Activated CD4-positive, alpha-beta memory T cell treated with anti-CD3 and anti-CD28 coated beads, Interleukin-2, amount 10 ng/mL, durations not matched to agents 7 days and 5 days (primary cell): ENCODE measurements around the gene PCK2. TPM values are rescaled to one million over a fixed set of nuclear protein-coding genes. Genes with fewer than 3 reads are reported as not detected.
A peak's percentile ranks its signal among the peaks of the same experiment; 100 is the strongest.

Source experiments
- CTCF ChIA-PET: fragments of 350-600 bp; sonication (Branson Sonifier 250); formaldehyde crosslinking; loops from one replicate; lab custom pipeline; 2021; ENCODE audit warnings: antibody characterized with exemption, inconsistent platforms; lab: Charles Lee
- POLR2A ChIA-PET: fragments of 350-600 bp; sonication (Branson Sonifier 250); formaldehyde crosslinking; loops from one replicate; lab custom pipeline; 2021; ENCODE audit warnings: antibody characterized with exemption; lab: Charles Lee
- DNase-seq: peaks from one replicate; pipeline ENCODE4 v3.0.0-alpha.2; 2020
- H3K27ac Mint-ChIP-seq: one replicate; pipeline ENCODE4 v1.8.0; 2021; ENCODE audit warnings: mild to moderate bottlenecking, mixed read lengths
- H3K27me3 Mint-ChIP-seq: one replicate; pipeline ENCODE4 v1.8.0; 2021; ENCODE audit warnings: mixed read lengths
- H3K36me3 Mint-ChIP-seq: one replicate; pipeline ENCODE4 v1.8.0; 2021; ENCODE audit warnings: low read depth, mixed read lengths
- H3K4me1 Mint-ChIP-seq: one replicate; pipeline ENCODE4 v1.8.0; 2021; ENCODE audit warnings: mixed read lengths
- H3K4me3 Mint-ChIP-seq: one replicate; pipeline ENCODE4 v1.8.0; 2021; ENCODE audit warnings: mild to moderate bottlenecking, mixed read lengths
- H3K9me3 Mint-ChIP-seq: one replicate; pipeline ENCODE4 v1.8.0; 2021; ENCODE audit warnings: mixed read lengths
- total RNA-seq, 2 experiments: library from RNA; stranded (reverse); gene quantifications; one replicate each; pipeline ENCODE4 v1.2.3, GENCODE V29; 2021

The PCK2 gene
- total RNA-seq, 2 experiments from 2014 or later, result 88.5 to 90.6 TPM

- POLR2A ChIA-PET, result interaction anchor here (0.6 to 21.4 kb wide), 13 partner anchors 9 to 293 kb away, joined by 3 to 652 read pairs (median 18); partner anchors contain the start of genes CHMP4A, DCAF11, IPO4 and IRF9
These were observed 43.7 kb downstream of the PCK2 start for GRCh38 chr14:24137529-24138395.

GRCh38 chr14:24138396-24139271 lies 44.5 kb downstream of the PCK2 start:
- peak overlapping the region; percentile 93 for H3K4me3 Mint-ChIP-seq
- no peak for DNase-seq
- H3K4me1 Mint-ChIP-seq, result peaks cover 56% of the 10 kb centered on the region
- no peaks in the 10 kb centered on the region for H3K9me3 Mint-ChIP-seq
- peak overlapping the region; percentile 58 for H3K27ac Mint-ChIP-seq
- H3K27me3 Mint-ChIP-seq, result no peaks in the 10 kb centered on the region
- peaks cover 57% of the 10 kb centered on the region for H3K36me3 Mint-ChIP-seq
- ChIA-PET CTCF (interaction anchor here (1.4 to 3.5 kb wide), 3 partner anchors 23 to 25 kb away, joined by 5 to 32 read pairs (median 25); partner anchors contain the start of genes DCAF11, IRF9 and NRL), POLR2A (interaction anchor here (0.6 to 21.4 kb wide), 9 partner anchors 8 to 293 kb away, joined by 3 to 652 read pairs (median 21); partner anchors contain the start of genes CHMP4A, DCAF11, IPO4 and IRF9)

More at GRCh38 chr14:24137529-24138395, 43.7 kb downstream of the PCK2 start:
- peak overlapping the region; percentile 89 for H3K27ac Mint-ChIP-seq
- DNase-seq, result no peak
- no peaks in the 10 kb centered on the region for H3K27me3 Mint-ChIP-seq
- peaks cover 49% of the 10 kb centered on the region for H3K36me3 Mint-ChIP-seq
- H3K4me1 Mint-ChIP-seq, result peaks cover 52% of the 10 kb centered on the region
- CTCF ChIA-PET, result interaction anchor here (0.7 to 3.5 kb wide), 6 partner anchors 23 to 160 kb away, joined by 3 to 25 read pairs (median 5); partner anchors contain the start of genes DCAF11, IRF9 and NRL
- H3K9me3 Mint-ChIP-seq, result no peaks in the 10 kb centered on the region
- peak overlapping the region; percentile 93 for H3K4me3 Mint-ChIP-seq

GRCh38 chr14:24139272-24139934 lies 45.3 kb downstream of the PCK2 start:
- POLR2A ChIA-PET, result interaction anchor here (2.1 to 21.4 kb wide), 9 partner anchors 7 to 292 kb away, joined by 7 to 652 read pairs (median 15); partner anchors contain the start of genes CHMP4A, DCAF11, IPO4 and IRF9
- H3K4me3 Mint-ChIP-seq, result peak overlapping the region; percentile 93
- H3K36me3 Mint-ChIP-seq, result peaks cover 65% of the 10 kb centered on the region
- H3K27ac Mint-ChIP-seq, result peak overlapping the region; percentile 58
- H3K27me3 Mint-ChIP-seq, result no peaks in the 10 kb centered on the region
- DNase-seq, result peak; percentile 49
- peaks cover 63% of the 10 kb centered on the region for H3K4me1 Mint-ChIP-seq
- CTCF ChIA-PET, result interaction anchor here (1.2 to 2.9 kb wide), 3 partner anchors 12 to 25 kb away, joined by 3 to 32 read pairs (median 5); partner anchors contain the start of genes DCAF11, IRF9 and NRL
- H3K9me3 Mint-ChIP-seq, result no peaks in the 10 kb centered on the region

GRCh38 chr14:24141097-24141880 lies 47.2 kb downstream of the PCK2 start, which contains the start of gene EMC9:
Gene EMC9, minus strand, starts transcription at chr14:24141591. Its CDS starts 287 bp downstream, at chr14:24141304.
- H3K4me1 Mint-ChIP-seq, result peaks cover 73% of the 10 kb centered on the region
- no peaks in the 10 kb centered on the region for H3K27me3 Mint-ChIP-seq
- H3K27ac Mint-ChIP-seq, result peak within 1 kb of the TSS; percentile 92
- CTCF ChIA-PET, result interaction anchor here (0.6 to 2.9 kb wide), 16 partner anchors 9 to 167 kb away, joined by 3 to 32 read pairs (median 4); partner anchors contain the start of genes CHMP4A, DCAF11, IRF9 and MDP1
- peaks cover 84% of the 10 kb centered on the region for H3K36me3 Mint-ChIP-seq
- DNase-seq, result peak; percentile 100
- POLR2A ChIA-PET, result interaction anchor here (0.7 to 21.4 kb wide), 27 partner anchors 9 to 290 kb away, joined by 3 to 652 read pairs (median 6); partner anchors contain the start of genes CHMP4A, DCAF11, DHRS4L2 and IPO4
- H3K9me3 Mint-ChIP-seq, result no peaks in the 10 kb centered on the region
- H3K4me3 Mint-ChIP-seq, result peak within 1 kb of the TSS; percentile 93

GRCh38 chr14:24143511-24143910 lies 49.4 kb downstream of the PCK2 start:
- ChIA-PET CTCF (interaction anchor here (2.6 kb wide), 1 partner anchor 17 kb away, joined by 10 read pairs; the partner anchor contains the start of gene IRF9), POLR2A (interaction anchor here (1.1 to 21.4 kb wide), 3 partner anchors 19 to 49 kb away, joined by 4 to 652 read pairs (median 448); partner anchors contain the start of genes DCAF11, IRF9, NRL and PCK2)
- Mint-ChIP-seq H3K4me3 (no peak overlapping the region), H3K9me3 (no peaks in the 10 kb centered on the region), H3K27ac (peak overlapping the region; percentile 74), H3K27me3 (no peaks in the 10 kb centered on the region), H3K36me3 (peaks cover 82% of the 10 kb centered on the region), H3K4me1 (peaks cover 61% of the 10 kb centered on the region)
- DNase-seq, result no peak

GRCh38 chr14:24144451-24144850 lies 50.3 kb downstream of the PCK2 start:
- Mint-ChIP-seq H3K27me3 (no peaks in the 10 kb centered on the region), H3K27ac (peak overlapping the region; percentile 41), H3K36me3 (peaks cover 82% of the 10 kb centered on the region), H3K4me3 (peak overlapping the region; percentile 49), H3K9me3 (no peaks in the 10 kb centered on the region), H3K4me1 (peaks cover 61% of the 10 kb centered on the region)
- POLR2A ChIA-PET, result interaction anchor here (1.1 to 21.4 kb wide), 5 partner anchors 7 to 70 kb away, joined by 4 to 652 read pairs (median 99); partner anchors contain the start of genes CHMP4A, DCAF11, IRF9 and MDP1
- no peak for DNase-seq
- CTCF ChIA-PET, result interaction anchor here (2.6 kb wide), 1 partner anchor 16 kb away, joined by 10 read pairs; the partner anchor contains the start of gene IRF9

- ChIA-PET CTCF (interaction anchor here (1.5 to 4.6 kb wide), 5 partner anchors 9 to 152 kb away, joined by 5 to 76 read pairs (median 12); partner anchors contain the start of genes DCAF11, IRF9, NRL and PCK2), POLR2A (interaction anchor here (0.9 to 21.4 kb wide), 16 partner anchors 8 to 285 kb away, joined by 3 to 652 read pairs (median 23); partner anchors contain the start of genes CBLN3, CHMP4A, DCAF11 and IPO4)
- H3K4me3 Mint-ChIP-seq, result peak overlapping the region; percentile 96
- no peaks in the 10 kb centered on the region for H3K27me3 Mint-ChIP-seq
- H3K4me1 Mint-ChIP-seq, result peaks cover 62% of the 10 kb centered on the region
- H3K27ac Mint-ChIP-seq, result peak overlapping the region; percentile 99
- no peak for DNase-seq
- H3K9me3 Mint-ChIP-seq, result no peaks in the 10 kb centered on the region
- H3K36me3 Mint-ChIP-seq, result peaks cover 81% of the 10 kb centered on the region
These were observed 51.1 kb downstream of the PCK2 start for GRCh38 chr14:24145219-24145618.

- DNase-seq, result no peak
- Mint-ChIP-seq H3K4me3 (peak overlapping the region; percentile 96), H3K36me3 (peaks cover 82% of the 10 kb centered on the region), H3K27me3 (no peaks in the 10 kb centered on the region), H3K9me3 (no peaks in the 10 kb centered on the region), H3K27ac (peak overlapping the region; percentile 99), H3K4me1 (peaks cover 60% of the 10 kb centered on the region)
- CTCF ChIA-PET, result interaction anchor here (1.0 to 4.6 kb wide), 11 partner anchors 10 to 162 kb away, joined by 3 to 76 read pairs (median 8); partner anchors contain the start of genes CIDEB, DCAF11, IRF9 and NRL
- POLR2A ChIA-PET, result interaction anchor here (0.9 to 21.4 kb wide), 21 partner anchors 9 to 284 kb away, joined by 3 to 652 read pairs (median 8); partner anchors contain the start of genes CARMIL3, CBLN3, CHMP4A and DCAF11
These were observed 51.8 kb downstream of the PCK2 start for GRCh38 chr14:24145690-24146452.

GRCh38 chr14:24146453-24146977 lies 52.4 kb downstream of the PCK2 start, which contains the start of gene PSME2:
Gene PSME2, minus strand, starts transcription at chr14:24146610. Its CDS starts 29 bp downstream, at chr14:24146581.
- Mint-ChIP-seq H3K36me3 (peaks cover 81% of the 10 kb centered on the region), H3K27me3 (no peaks in the 10 kb centered on the region), H3K4me1 (peaks cover 63% of the 10 kb centered on the region), H3K27ac (peak within 1 kb of the TSS; percentile 99), H3K4me3 (peak within 1 kb of the TSS; percentile 96), H3K9me3 (no peaks in the 10 kb centered on the region)
- DNase-seq, result peak; percentile 91
- ChIA-PET POLR2A (interaction anchor here (0.9 to 21.4 kb wide), 25 partner anchors 9 to 284 kb away, joined by 3 to 652 read pairs (median 7); partner anchors contain the start of genes CARMIL3, CBLN3, CHMP4A and DCAF11), CTCF (interaction anchor here (1.0 to 4.6 kb wide), 14 partner anchors 9 to 285 kb away, joined by 3 to 76 read pairs (median 6); partner anchors contain the start of genes CIDEB, DCAF11, IRF9 and NRL)
